HepG2 (cell line): ENCODE data around the gene CDX2. TPM values are rescaled to one million over a fixed set of nuclear protein-coding genes. Genes with fewer than 3 reads are reported as not detected.

Source experiments
- ATAC-seq: fragments of 200-7000 bp; cut with Tn5 transposase; 3 replicates; pipeline ENCODE4 v1.9.1; 2020; ENCODE audit warnings: mild to moderate bottlenecking, moderate library complexity
- BruUV-seq: library from RNA; stranded (reverse); fragments of 400-500 nt; replicated peaks from 2 replicates; lab custom pipeline; 2021; lab: Mats Ljungman, UMichigan
- CTCF ChIA-PET: fragments of 300-600 bp; formaldehyde crosslinking; extraction: SDS; loops from one replicate; lab custom pipeline; 2021; ENCODE audit warnings: low total read pairs, inconsistent platforms, low intra/inter-chr PET ratio; lab: Yijun Ruan, JAX
- POLR2A ChIA-PET: fragments of 350-600 bp; sonication (Branson Sonifier 250); formaldehyde crosslinking; loops from one replicate; lab custom pipeline; 2020; ENCODE audit warnings: antibody characterized with exemption, inconsistent platforms; lab: Yijun Ruan, JAX
- DNase-seq: peaks from one replicate; pipeline ENCODE4 v3.0.0-alpha.2; 2015; ENCODE audit warnings: low spot score
- FAIRE-seq: peaks from 3 replicates; lab custom pipeline; 2011; peaks lifted over from hg19 to GRCh38; lab: Jason Lieb, UNC
- H2AFZ ChIP-seq: one replicate; pipeline ENCODE4 v1.6.1; 2011; ENCODE audit warnings: low read length, inconsistent platforms
- H3K27ac ChIP-seq: fragments of 300-600 bp; 3 replicates; pipeline ENCODE4 v1.8.0; 2011; ENCODE audit warnings: mixed run types, mild to moderate bottlenecking, mixed read lengths, low read length, inconsistent platforms; ENCODE audit not compliant: insufficient read depth; ENCODE audit errors: extremely low read length
- H3K27me3 ChIP-seq, 2 experiments: fragments of 200-600 bp in 1 of 2; 2 replicates in 1 of 2; 3 replicates in 1 of 2; pipeline versions ENCODE4 v1.6.0 to v1.8.0; 2011; ENCODE audit warnings: low read length in 2 of 2, mild to moderate bottlenecking in 2 of 2, moderate library complexity in 2 of 2, inconsistent platforms in 1 of 2; ENCODE audit not compliant: insufficient read depth in 2 of 2, control insufficient read depth in 1 of 2
- H3K36me3 ChIP-seq, 2 experiments: fragments of 200-600 bp in 1 of 2; replicated peaks in 1 of 2; 2 replicates in 1 of 2; 3 replicates in 1 of 2; pipeline versions ENCODE4 v1.5.1 to v1.8.0; 2011; ENCODE audit warnings: low read length in 2 of 2, inconsistent platforms in 1 of 2; ENCODE audit not compliant: insufficient read depth in 2 of 2, control insufficient read depth in 1 of 2
- H3K4me1 ChIP-seq: 2 replicates; pipeline ENCODE4 v1.5.1; 2012; ENCODE audit warnings: low read length, inconsistent platforms; ENCODE audit not compliant: insufficient read depth
- H3K4me2 ChIP-seq: 2 replicates; pipeline ENCODE4 v1.6.0; 2011; ENCODE audit warnings: low read depth, low read length, inconsistent platforms
- H3K4me3 ChIP-seq, 3 experiments: fragments of 200-600 bp in 1 of 3; sonication (generic), shearing (Covaris generic) in 1 of 3; replicated peaks in 1 of 3; 2 replicates each; pipeline ENCODE4 v1.5.1; 2011 to 2016; ENCODE audit warnings: low read length in 3 of 3, inconsistent platforms in 2 of 3, low read depth in 2 of 3, mild to moderate bottlenecking in 2 of 3, control low read depth in 1 of 3, mixed read lengths in 1 of 3; ENCODE audit not compliant: insufficient read depth in 1 of 3
- H3K79me2 ChIP-seq: one replicate; pipeline ENCODE4 v1.6.1; 2011; ENCODE audit warnings: low read length, inconsistent platforms; ENCODE audit not compliant: insufficient read depth
- H3K9ac ChIP-seq: 2 replicates; pipeline ENCODE4 v1.6.0; 2011; ENCODE audit warnings: mild to moderate bottlenecking, low read depth, low read length, inconsistent platforms; ENCODE audit not compliant: insufficient read depth
- H3K9me3 ChIP-seq: 2 replicates; pipeline ENCODE4 v1.5.1; 2012; ENCODE audit warnings: mild to moderate bottlenecking, low read length
- H4K20me1 ChIP-seq: 2 replicates; pipeline ENCODE4 v1.6.0; 2011; ENCODE audit warnings: inconsistent platforms, mild to moderate bottlenecking, low read length, moderate library complexity; ENCODE audit not compliant: insufficient read depth
- ARID5B ChIP-seq: IDR thresholded peaks from 2 replicates; pipeline ENCODE4 v1.4.0; 2020; ENCODE audit warnings: mild to moderate bottlenecking, missing genetic modification reagents
- ATF5 ChIP-seq: sonication (generic); formaldehyde crosslinking; IDR thresholded peaks from 2 replicates; pipeline ENCODE4 v1.4.0; 2020; ENCODE audit warnings: mild to moderate bottlenecking, low read depth, missing genetic modification reagents
- ATM ChIP-seq: fragments of 450-650 bp; IDR thresholded peaks from 2 replicates; pipeline ENCODE4 v1.7.1; 2017; ENCODE audit warnings: mild to moderate bottlenecking, borderline replicate concordance
- FOXA1 ChIP-seq, 2 experiments: fragments of 450-650 bp in 1 of 2; sonication (generic) in 1 of 2; formaldehyde crosslinking in 1 of 2; IDR thresholded peaks; 2 replicates each; pipeline versions ENCODE4 v1.4.0 to v1.6.1; 2016 to 2020; ENCODE audit warnings: missing genetic modification reagents in 1 of 2
- GFI1 ChIP-seq: sonication (generic); formaldehyde crosslinking; IDR thresholded peaks from 2 replicates; pipeline ENCODE4 v1.5.0; 2020; ENCODE audit warnings: missing genetic modification reagents, mild to moderate bottlenecking, borderline replicate concordance
- HNRNPK ChIP-seq: fragments of 200-400 bp; formaldehyde crosslinking; IDR thresholded peaks from 2 replicates; pipeline ENCODE4 v1.6.1; 2018; ENCODE audit warnings: low read length, low read depth, moderate library complexity, mild to moderate bottlenecking; ENCODE audit not compliant: poor library complexity, severe bottlenecking
- KMT2A ChIP-seq: sonication (generic); formaldehyde crosslinking; IDR thresholded peaks from 2 replicates; pipeline ENCODE4 v1.4.0; 2020; ENCODE audit warnings: missing genetic modification reagents
- MXD4 ChIP-seq: IDR thresholded peaks from 2 replicates; pipeline ENCODE4 v1.6.1; 2016; ENCODE audit warnings: mild to moderate bottlenecking, missing biosample characterization, missing genetic modification reagents
- RARG ChIP-seq: sonication (generic); formaldehyde crosslinking; IDR thresholded peaks from 2 replicates; pipeline ENCODE4 v1.4.0; 2020; ENCODE audit warnings: low read depth, mild to moderate bottlenecking, missing genetic modification reagents
- RFX1 ChIP-seq: fragments of 450-650 bp; IDR thresholded peaks from 2 replicates; pipeline ENCODE4 v1.6.1; 2017
- TBP ChIP-seq: sonication (generic); formaldehyde crosslinking; IDR thresholded peaks from 2 replicates; pipeline ENCODE4 v1.5.0; 2020; ENCODE audit warnings: missing genetic modification reagents
- TRIM24 ChIP-seq: sonication (generic); formaldehyde crosslinking; IDR thresholded peaks from 2 replicates; pipeline ENCODE4 v1.8.0; 2022; ENCODE audit warnings: mild to moderate bottlenecking, missing genetic modification reagents
- ZNF383 ChIP-seq: sonication (generic); formaldehyde crosslinking; IDR thresholded peaks from 2 replicates; pipeline ENCODE4 v1.4.0; 2020; ENCODE audit warnings: missing genetic modification reagents, mild to moderate bottlenecking, borderline replicate concordance
- ZNF891 ChIP-seq: sonication (generic); formaldehyde crosslinking; IDR thresholded peaks from 2 replicates; pipeline ENCODE4 v1.5.0; 2020; ENCODE audit warnings: mild to moderate bottlenecking, missing genetic modification reagents
- WGBS: methylation state at CpG from one replicate; pipeline ENCODE4 v1.1.6; 2017; ENCODE audit warnings: low lambda C conversion rate; 5-methylcytosine and 5-hydroxymethylcytosine counted together
- in situ Hi-C: cut with HindIII; loops from 2 replicates; pipeline ENCODE4 v1.10.0; 2017; ENCODE audit warnings: low pct_unique_long_range_greater_than_20kb; ENCODE audit not compliant: extremely low pct_ligation_motif_present
- intact Hi-C: fragments of 100-400 bp; cut with micrococcal nuclease; formaldehyde crosslinking; loops from one replicate; pipeline ENCODE4 v1.10.0; 2022; ENCODE audit not compliant: unreplicated experiment
- polyA plus RNA-seq, 8 experiments: library from polyadenylated mRNA; depleted of rRNA in 3 of 8; stranded (reverse) in 7 of 8; unstranded in 1 of 8; fragments of >200 nt; fragmentation: Illumina TruSeq in 4 of 8; extraction: Trizol in 4 of 8; gene quantifications; 2 replicates each; pipeline versions ENCODE4 v1.2.1 to v1.2.3, GENCODE V29; 2011 to 2016; ENCODE audit warnings: low read depth in 4 of 8, missing spikeins in 1 of 8, mixed read lengths in 1 of 8; ENCODE audit not compliant: insufficient read depth in 1 of 8
- total RNA-seq, 5 experiments: library from RNA; depleted of rRNA; stranded (reverse); fragments of >200 nt; fragmentation: Illumina TruSeq; extraction: Trizol; gene quantifications; 2 replicates each; pipeline ENCODE4 v1.2.3, GENCODE V29; 2016; ENCODE audit warnings: low read depth in 1 of 5
- TF ChIP-seq, protein P1 (sequence below): sonication (generic); formaldehyde crosslinking; IDR thresholded peaks from 2 replicates; pipeline ENCODE4 v1.4.0; 2020; ENCODE audit warnings: missing genetic modification reagents, low read depth, mild to moderate bottlenecking, borderline replicate concordance
- TF ChIP-seq, protein P2 (sequence below): sonication (generic); formaldehyde crosslinking; IDR thresholded peaks from 2 replicates; pipeline ENCODE4 v1.8.0; 2023; ENCODE audit warnings: mild to moderate bottlenecking, missing genetic modification reagents

CDX2 gene
- total and polyA plus RNA-seq, 2 of the 13 experiments (the other 11 are each of a cell fraction or from before 2014, with no cell fraction given): 0.04 TPM; not detected in 1

- TF ChIP-seq, protein P1, sequence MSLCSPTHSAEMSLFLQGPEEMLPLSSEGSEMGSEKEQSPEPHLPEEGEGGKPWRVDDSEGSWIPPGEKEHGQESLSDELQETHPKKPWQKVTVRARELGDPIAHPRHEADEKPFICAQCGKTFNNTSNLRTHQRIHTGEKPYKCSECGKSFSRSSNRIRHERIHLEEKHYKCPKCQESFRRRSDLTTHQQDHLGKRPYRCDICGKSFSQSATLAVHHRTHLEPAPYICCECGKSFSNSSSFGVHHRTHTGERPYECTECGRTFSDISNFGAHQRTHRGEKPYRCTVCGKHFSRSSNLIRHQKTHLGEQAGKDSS (CRISPR knock-in tag): no peak
- TF ChIP-seq RARG (CRISPR knock-in tag): no peak
- no peak for TF ChIP-seq HNRNPK
- TF ChIP-seq KMT2A: no peak
- TF ChIP-seq ARID5B: no peak
Observed at GRCh38 chr13:27929868-27930267, 39.2 kb downstream of the CDX2 start (continued).

- Histone ChIP-seq H3K4me3 (no peak overlapping the region), H3K27me3 (0 out of 5 replicates have a peak, but pooled peaks cover 0 to 7% of the 10 kb centered on the region in 2 experiments), H3K9ac (no peak overlapping the region), H3K27ac (no peak overlapping the region), H3K9me3 (no peaks in the 10 kb centered on the region), H3K4me2 (no peak overlapping the region), H4K20me1 (no peaks in the 10 kb centered on the region), H3K36me3 (no peaks in the 10 kb centered on the region), H2AFZ (no peak overlapping the region), H3K79me2 (no peaks in the 10 kb centered on the region), H3K4me1 (no peaks in the 10 kb centered on the region)
- in situ Hi-C loops: no loop called here
- DNase-seq: no peak
- ChIA-PET CTCF (no interaction called here), POLR2A (no interaction called here)
- TF ChIP-seq FOXA1 (IDR thresholded peaks at IDR 0.05): no peak
- no peak for TF ChIP-seq FOXA1 (CRISPR knock-in tag; IDR thresholded peaks at IDR 0.05)
- no peak for TF ChIP-seq TRIM24 (CRISPR knock-in tag)
- TF ChIP-seq ATM: no peak
- TF ChIP-seq TBP: no peak
- TF ChIP-seq GFI1 (CRISPR knock-in tag): no peak
- no peak for TF ChIP-seq ATF5 (CRISPR knock-in tag)
- no peak for TF ChIP-seq MXD4 (CRISPR knock-in tag)
- TF ChIP-seq RFX1: no peak
- no peak for TF ChIP-seq ZNF891 (CRISPR knock-in tag)
- no peak for TF ChIP-seq ZNF383 (CRISPR knock-in tag)
- TF ChIP-seq, protein P2, sequence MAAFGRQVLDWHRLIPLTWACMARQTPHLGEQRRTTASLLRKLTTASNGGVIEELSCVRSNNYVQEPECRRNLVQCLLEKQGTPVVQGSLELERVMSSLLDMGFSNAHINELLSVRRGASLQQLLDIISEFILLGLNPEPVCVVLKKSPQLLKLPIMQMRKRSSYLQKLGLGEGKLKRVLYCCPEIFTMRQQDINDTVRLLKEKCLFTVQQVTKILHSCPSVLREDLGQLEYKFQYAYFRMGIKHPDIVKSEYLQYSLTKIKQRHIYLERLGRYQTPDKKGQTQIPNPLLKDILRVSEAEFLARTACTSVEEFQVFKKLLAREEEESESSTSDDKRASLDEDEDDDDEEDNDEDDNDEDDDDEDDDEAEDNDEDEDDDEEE (CRISPR knock-in tag): no peak
- ATAC-seq: no peak
- FAIRE-seq: no peak
- WGBS: 80% methylated on average over 44 of the region's 48 CpGs
- BruUV-seq: no TSS peak
- intact Hi-C loops: no loop called here
Observed at GRCh38 chr13:27928805-27929753, 40.0 kb downstream of the CDX2 start.
